Smooth muscle cell (in vitro differentiated cells): ENCODE measurements around the gene LCMT2. TPM values are rescaled to one million over a fixed set of nuclear protein-coding genes. Genes with fewer than 3 reads are reported as not detected.
A peak's percentile ranks its signal among the peaks of the same experiment; 100 is the strongest.

ENCODE experiments used
- DNase-seq: peaks from one replicate; lab custom pipeline; 2025; ENCODE audit not compliant: unreplicated experiment; lab: John Stamatoyannopoulos, UW
- H2AFZ ChIP-seq: fragments of 200-600 bp; sonication (generic); 2 replicates; pipeline ENCODE4 v1.6.0; 2016; ENCODE audit warnings: antibody characterized with exemption, low read depth, mild to moderate bottlenecking
- H3F3A ChIP-seq: fragments of 200-600 bp; sonication (generic); 2 replicates; pipeline ENCODE4 v1.6.0; 2017; ENCODE audit warnings: antibody characterized with exemption, low read depth
- H3K27ac ChIP-seq: fragments of 200-600 bp; sonication (generic); 2 replicates; pipeline ENCODE4 v1.5.1; 2016; ENCODE audit warnings: low read depth, mild to moderate bottlenecking
- H3K27me3 ChIP-seq: fragments of 200-600 bp; sonication (generic); 2 replicates; pipeline ENCODE4 v1.6.1; 2016; ENCODE audit warnings: low read depth, mild to moderate bottlenecking
- H3K36me3 ChIP-seq: fragments of 200-600 bp; sonication (generic); 2 replicates; pipeline ENCODE4 v1.5.1; 2016; ENCODE audit warnings: low read depth
- H3K4me1 ChIP-seq: fragments of 200-600 bp; sonication (generic); 2 replicates; pipeline ENCODE4 v1.5.1; 2016; ENCODE audit warnings: low read depth
- H3K4me2 ChIP-seq: fragments of 200-600 bp; sonication (generic); 2 replicates; pipeline ENCODE4 v1.6.0; 2016; ENCODE audit warnings: mild to moderate bottlenecking
- H3K4me3 ChIP-seq: fragments of 200-600 bp; sonication (generic); 2 replicates; pipeline ENCODE4 v1.5.1; 2016; ENCODE audit warnings: mild to moderate bottlenecking
- H3K79me2 ChIP-seq: fragments of 200-600 bp; sonication (generic); 2 replicates; pipeline ENCODE4 v1.6.0; 2016; ENCODE audit warnings: low read depth, mild to moderate bottlenecking
- H3K9ac ChIP-seq: fragments of 200-600 bp; sonication (generic); 2 replicates; pipeline ENCODE4 v1.6.0; 2016; ENCODE audit warnings: low read depth
- H3K9me3 ChIP-seq: fragments of 200-600 bp; sonication (generic); replicated peaks from 2 replicates; pipeline ENCODE4 v1.5.1; 2016; ENCODE audit warnings: low read depth
- H4K20me1 ChIP-seq: fragments of 200-600 bp; sonication (generic); 2 replicates; pipeline ENCODE4 v1.6.0; 2016; ENCODE audit warnings: low read depth
- CTCF ChIP-seq: fragments of 200-600 bp; sonication (generic); IDR thresholded peaks from 2 replicates; pipeline ENCODE4 v1.5.1; 2017; ENCODE audit warnings: borderline replicate concordance, mild to moderate bottlenecking, antibody characterized with exemption; ENCODE audit not compliant: insufficient read depth, poor library complexity, severe bottlenecking
- WGBS: methylation state at CpG from one replicate; pipeline ENCODE4 v1.1.7; 2016; ENCODE audit warnings: low lambda C conversion rate; 5-methylcytosine and 5-hydroxymethylcytosine counted together
- polyA plus RNA-seq: library from polyadenylated mRNA; unstranded; fragments of >200 nt; fragmentation: Nextera tagmentation; extraction: Ambion mirVana; gene quantifications from 2 replicates; pipeline ENCODE4 v1.2.1, GENCODE V29; 2016
- total RNA-seq: library from RNA; depleted of rRNA; stranded (reverse); fragments of >200 nt; gene quantifications from 2 replicates; pipeline ENCODE4 v1.2.3, GENCODE V29; 2014

Gene LCMT2
- total and polyA plus RNA-seq, 2 experiments from 2014 or later, result 5.0 to 5.4 TPM

GRCh38 chr15:43330780-43331087 lies 361 bp upstream of the LCMT2 start:
- peak overlapping the region; percentile 84 for H2AFZ ChIP-seq
- peak overlapping the region; percentile 54 for H3K4me3 ChIP-seq
- no peaks in the 10 kb centered on the region for H3F3A ChIP-seq
- no peaks in the 10 kb centered on the region for H3K27me3 ChIP-seq
- peak overlapping the region; percentile 90 for H3K4me2 ChIP-seq
- H4K20me1 ChIP-seq, result peaks cover 9% of the 10 kb centered on the region
- H3K4me1 ChIP-seq, result peaks cover 17% of the 10 kb centered on the region
- peak overlapping the region; percentile 72 for H3K9ac ChIP-seq
- peaks cover 13% of the 10 kb centered on the region for H3K79me2 ChIP-seq
- no peaks in the 10 kb centered on the region for H3K9me3 ChIP-seq
- peak overlapping the region; percentile 87 for H3K27ac ChIP-seq
- WGBS, result 10% methylated on average over 7 of the region's 7 CpGs
- TF ChIP-seq CTCF, result no peak
- DNase-seq, result no peak
- no peaks in the 10 kb centered on the region for H3K36me3 ChIP-seq

- peak overlapping the region; percentile 87 for H3K27ac ChIP-seq
- H3K4me2 ChIP-seq, result peak overlapping the region; percentile 90
- H3K9ac ChIP-seq, result peak overlapping the region; percentile 72
- no peak for TF ChIP-seq CTCF
- peaks cover 9% of the 10 kb centered on the region for H4K20me1 ChIP-seq
- peaks cover 17% of the 10 kb centered on the region for H3K4me1 ChIP-seq
- H2AFZ ChIP-seq, result peak overlapping the region; percentile 84
- WGBS, result 19% methylated on average over 38 of the region's 38 CpGs
- H3K36me3 ChIP-seq, result no peaks in the 10 kb centered on the region
- no peak for DNase-seq
- H3K4me3 ChIP-seq, result peak overlapping the region; percentile 54
- peaks cover 13% of the 10 kb centered on the region for H3K79me2 ChIP-seq
- H3K9me3 ChIP-seq, result no peaks in the 10 kb centered on the region
- H3F3A ChIP-seq, result no peaks in the 10 kb centered on the region
- H3K27me3 ChIP-seq, result no peaks in the 10 kb centered on the region
Measured at GRCh38 chr15:43329217-43329959, 985 bp downstream of the LCMT2 start.

GRCh38 chr15:43325039-43325684 lies 5.2 kb downstream of the LCMT2 start:
- Histone ChIP-seq H3K4me1 (peaks cover 10% of the 10 kb centered on the region), H3F3A (no peaks in the 10 kb centered on the region), H3K27me3 (peaks cover 22% of the 10 kb centered on the region), H3K9ac (no peak overlapping the region), H3K9me3 (no peaks in the 10 kb centered on the region), H3K36me3 (no peaks in the 10 kb centered on the region), H3K79me2 (peaks cover 13% of the 10 kb centered on the region), H2AFZ (no peak overlapping the region), H3K4me3 (no peak overlapping the region), H3K27ac (no peak overlapping the region), H3K4me2 (no peak overlapping the region), H4K20me1 (peaks cover 9% of the 10 kb centered on the region)
- 78% methylated on average over 6 of the region's 6 CpGs for WGBS
- DNase-seq, result no peak
- no peak for TF ChIP-seq CTCF
